Lower leg skin (tissue), 4 donors: ENCODE measurements around the gene CAPN9. TPM values are rescaled to one million over a fixed set of nuclear protein-coding genes. Genes with fewer than 3 reads are reported as not detected.

Source experiments
- DNase-seq, 2 donors: peaks; one replicate each; pipeline ENCODE4 v3.0.0-alpha.2; 2019; ENCODE audit warnings: low spot score in 2 of 2
- H3K4me3 ChIP-seq: fragments of 200-600 bp; sonication (generic); 2 replicates; pipeline ENCODE4 v1.5.1; 2017; ENCODE audit warnings: mild to moderate bottlenecking, low read depth; ENCODE audit not compliant: poor library complexity, severe bottlenecking
- POLR2A ChIP-seq, 2 donors: fragments of 450-650 bp; IDR thresholded peaks; one replicate each; pipeline ENCODE4 v1.6.1; 2016 to 2017; ENCODE audit warnings: antibody characterized with exemption in 2 of 2, mild to moderate bottlenecking in 1 of 2, moderate library complexity in 1 of 2
- WGBS, 2 donors: methylation state at CpG; one replicate each; pipeline ENCODE4 v1.1.5; 2018; 5-methylcytosine and 5-hydroxymethylcytosine counted together
- intact Hi-C: fragments of 100-400 bp; cut with DNase I; formaldehyde crosslinking; loops from one replicate; pipeline ENCODE4 v1.15.0; 2023; ENCODE audit warnings: low total_unique reads
- total RNA-seq, 4 donors: library from RNA; depleted of rRNA; stranded (reverse); fragments of >200 nt; gene quantifications; one replicate each; pipeline ENCODE4 v1.1.0, GENCODE V29; 2016
- TF ChIP-seq, protein P1 (sequence below), 3 donors: fragments of 450-650 bp; IDR thresholded peaks; one replicate each; pipeline ENCODE4 v1.5.1; 2016; ENCODE audit warnings: antibody characterized with exemption in 3 of 3, mild to moderate bottlenecking in 3 of 3, moderate library complexity in 2 of 3

Gene CAPN9
- total RNA-seq, 4 donors from 2014 or later, result 0.11 to 1.1 (median 0.27) TPM

DNA sequence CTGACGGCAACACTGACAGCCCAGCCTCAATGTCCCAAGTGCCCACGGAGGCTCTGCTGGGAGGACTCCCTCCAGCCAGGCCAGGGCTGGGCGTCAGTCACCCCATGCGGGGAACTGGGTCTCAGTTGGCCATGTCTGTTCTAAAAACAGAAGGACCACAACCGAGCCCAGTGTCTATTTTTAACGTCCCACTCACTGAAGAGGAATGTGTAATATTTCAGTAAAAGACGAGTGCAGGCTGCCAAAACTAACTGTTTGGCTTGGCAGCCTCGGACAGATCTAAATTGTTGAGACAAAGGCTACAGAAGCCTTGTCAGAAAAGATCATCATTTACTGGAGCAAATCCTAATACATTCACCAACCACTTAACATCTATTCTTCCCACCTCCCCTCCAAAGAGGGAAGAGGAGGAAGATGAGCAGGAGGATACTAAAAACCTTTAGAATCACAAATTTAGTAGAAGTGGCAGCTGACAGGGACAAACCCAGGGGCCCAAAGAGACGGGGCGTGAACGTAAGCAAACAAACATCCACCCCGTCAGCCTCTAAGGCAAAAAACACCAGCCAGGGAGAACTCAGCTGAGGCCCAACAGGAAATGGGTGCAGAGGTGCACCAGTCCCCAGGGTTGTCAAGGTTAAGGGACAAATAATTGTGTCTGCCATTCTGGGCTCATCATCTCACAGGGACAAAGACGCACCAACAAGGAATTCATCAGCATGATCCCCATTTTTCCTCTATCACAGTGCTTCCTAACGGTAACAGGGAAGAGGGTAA is 102.5 kb downstream of the CAPN9 start:
- 29 to 48% methylated on average over 12 to 14 of the region's 14 CpGs for WGBS, 2 donors
- DNase-seq, result peak; percentile 58 to 87
- no peak for TF ChIP-seq POLR2A (IDR thresholded peaks at IDR 0.05)
- TF ChIP-seq, protein P1, sequence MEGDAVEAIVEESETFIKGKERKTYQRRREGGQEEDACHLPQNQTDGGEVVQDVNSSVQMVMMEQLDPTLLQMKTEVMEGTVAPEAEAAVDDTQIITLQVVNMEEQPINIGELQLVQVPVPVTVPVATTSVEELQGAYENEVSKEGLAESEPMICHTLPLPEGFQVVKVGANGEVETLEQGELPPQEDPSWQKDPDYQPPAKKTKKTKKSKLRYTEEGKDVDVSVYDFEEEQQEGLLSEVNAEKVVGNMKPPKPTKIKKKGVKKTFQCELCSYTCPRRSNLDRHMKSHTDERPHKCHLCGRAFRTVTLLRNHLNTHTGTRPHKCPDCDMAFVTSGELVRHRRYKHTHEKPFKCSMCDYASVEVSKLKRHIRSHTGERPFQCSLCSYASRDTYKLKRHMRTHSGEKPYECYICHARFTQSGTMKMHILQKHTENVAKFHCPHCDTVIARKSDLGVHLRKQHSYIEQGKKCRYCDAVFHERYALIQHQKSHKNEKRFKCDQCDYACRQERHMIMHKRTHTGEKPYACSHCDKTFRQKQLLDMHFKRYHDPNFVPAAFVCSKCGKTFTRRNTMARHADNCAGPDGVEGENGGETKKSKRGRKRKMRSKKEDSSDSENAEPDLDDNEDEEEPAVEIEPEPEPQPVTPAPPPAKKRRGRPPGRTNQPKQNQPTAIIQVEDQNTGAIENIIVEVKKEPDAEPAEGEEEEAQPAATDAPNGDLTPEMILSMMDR (IDR thresholded peaks at IDR 0.05), result no peak
- no peak overlapping the region for H3K4me3 ChIP-seq
- intact Hi-C loops, result no loop called here

DNA sequence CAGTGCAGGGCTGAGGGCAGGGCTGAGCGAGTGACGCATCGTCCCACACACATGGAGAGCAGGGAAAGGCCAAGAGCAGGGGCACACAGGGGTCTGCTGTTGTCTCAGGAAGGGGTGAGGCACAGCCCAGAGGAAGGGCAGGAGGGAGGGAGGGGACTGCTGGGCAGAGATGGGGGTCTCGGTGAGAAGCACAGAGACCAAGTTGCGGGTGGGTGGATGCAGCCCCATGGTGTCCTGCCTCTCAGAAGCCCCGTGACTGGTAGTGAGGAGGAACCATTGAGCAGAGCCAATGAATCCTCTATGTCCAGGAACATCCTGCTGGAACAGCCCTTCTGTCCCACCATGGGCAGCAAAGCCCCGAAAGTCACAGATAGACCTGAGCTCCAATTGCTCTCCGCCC is 103.4 kb downstream of the CAPN9 start:
- 69 to 94% methylated on average over 8 of the region's 8 CpGs for WGBS, 2 donors
- TF ChIP-seq POLR2A (IDR thresholded peaks at IDR 0.05), result no peak
- TF ChIP-seq, protein P1 (IDR thresholded peaks at IDR 0.05), result no peak
- peak in 1 of 2 donors; percentile 80 for DNase-seq
- no peak overlapping the region for H3K4me3 ChIP-seq
- intact Hi-C loops, result no loop called here

DNA sequence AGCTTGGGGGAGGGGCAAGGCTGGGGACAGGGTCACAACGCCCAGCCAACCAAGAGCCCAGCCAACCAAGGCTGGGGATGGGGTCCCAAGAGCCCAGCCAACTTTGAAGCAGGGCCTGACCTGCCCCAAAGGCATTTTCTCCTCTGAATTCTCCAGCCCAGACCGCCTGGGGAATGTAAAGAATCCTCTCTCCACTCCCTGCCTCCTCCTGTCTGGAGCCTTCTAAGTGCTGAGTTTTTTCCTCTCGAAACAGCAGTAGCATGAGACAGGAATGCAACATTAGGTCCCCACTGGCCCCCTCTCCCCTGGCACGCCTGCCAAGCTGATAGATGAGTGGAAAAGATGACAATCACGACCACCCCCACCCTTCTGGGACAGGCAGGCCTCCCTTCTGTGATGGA is 104.1 kb downstream of the CAPN9 start:
- no peak for DNase-seq
- intact Hi-C loops, result no loop called here
- H3K4me3 ChIP-seq, result no peak overlapping the region

More for the DNA sequence above, 104.1 kb downstream of the CAPN9 start:
- TF ChIP-seq, protein P1 (IDR thresholded peaks at IDR 0.05), result no peak
- no peak for TF ChIP-seq POLR2A (IDR thresholded peaks at IDR 0.05)
- WGBS, 2 donors, result 81 to 86% methylated on average over 5 of the region's 5 CpGs

Other genes with a start within 250 kb of the CAPN9 start
- gene COG2, start 104.9 kb upstream of the CAPN9 start, total RNA-seq, result 10 to 100 TPM; 16.9 to 25.4 (median 23.1) TPM
- gene AGT, start 33.3 kb upstream of the CAPN9 start, total RNA-seq, result 1 to 10 TPM in 2 of 4 donors, under 1 TPM in 2; 0.20 to 5.8 (median 1.4) TPM
- 10 to 100 TPM; 71.1 to 80.1 (median 73.3) TPM for gene C1orf198, start 121.1 kb downstream of the CAPN9 start, total RNA-seq
- gene TTC13, start 231.5 kb downstream of the CAPN9 start, total RNA-seq, result 10 to 100 TPM in 3 of 4 donors, 1 to 10 TPM in 1; 6.6 to 34.7 (median 24.7) TPM
- 10 to 100 TPM; 16.6 to 23.4 (median 21.9) TPM for gene ARV1, start 231.7 kb downstream of the CAPN9 start, total RNA-seq